HepG2 (cell line): ENCODE results near the gene MTM1. TPM values are rescaled to one million over a fixed set of nuclear protein-coding genes. Genes with fewer than 3 reads are reported as not detected.
A peak's percentile ranks its signal among the peaks of the same experiment; 100 is the strongest.

Source experiments
- ATAC-seq: fragments of 200-7000 bp; cut with Tn5 transposase; 3 replicates; pipeline ENCODE4 v1.9.1; 2020; ENCODE audit warnings: mild to moderate bottlenecking, moderate library complexity
- BruUV-seq: library from RNA; stranded (reverse); fragments of 400-500 nt; replicated peaks from 2 replicates; lab custom pipeline; 2021; lab: Mats Ljungman, UMichigan
- CTCF ChIA-PET: fragments of 300-600 bp; formaldehyde crosslinking; extraction: SDS; loops from one replicate; lab custom pipeline; 2021; ENCODE audit warnings: low total read pairs, inconsistent platforms, low intra/inter-chr PET ratio; lab: Yijun Ruan, JAX
- POLR2A ChIA-PET: fragments of 350-600 bp; sonication (Branson Sonifier 250); formaldehyde crosslinking; loops from one replicate; lab custom pipeline; 2020; ENCODE audit warnings: antibody characterized with exemption, inconsistent platforms; lab: Yijun Ruan, JAX
- DNase-seq: peaks from one replicate; pipeline ENCODE4 v3.0.0-alpha.2; 2015; ENCODE audit warnings: low spot score
- FAIRE-seq: peaks from 3 replicates; lab custom pipeline; 2011; peaks lifted over from hg19 to GRCh38; lab: Jason Lieb, UNC
- H2AFZ ChIP-seq: one replicate; pipeline ENCODE4 v1.6.1; 2011; ENCODE audit warnings: low read length, inconsistent platforms
- H3K27ac ChIP-seq: fragments of 300-600 bp; 3 replicates; pipeline ENCODE4 v1.8.0; 2011; ENCODE audit warnings: mixed run types, mild to moderate bottlenecking, mixed read lengths, low read length, inconsistent platforms; ENCODE audit not compliant: insufficient read depth; ENCODE audit errors: extremely low read length
- H3K27me3 ChIP-seq, 2 experiments: fragments of 200-600 bp in 1 of 2; 2 replicates in 1 of 2; 3 replicates in 1 of 2; pipeline versions ENCODE4 v1.6.0 to v1.8.0; 2011; ENCODE audit warnings: low read length in 2 of 2, mild to moderate bottlenecking in 2 of 2, moderate library complexity in 2 of 2, inconsistent platforms in 1 of 2; ENCODE audit not compliant: insufficient read depth in 2 of 2, control insufficient read depth in 1 of 2
- H3K36me3 ChIP-seq, 2 experiments: fragments of 200-600 bp in 1 of 2; replicated peaks in 1 of 2; 2 replicates in 1 of 2; 3 replicates in 1 of 2; pipeline versions ENCODE4 v1.5.1 to v1.8.0; 2011; ENCODE audit warnings: low read length in 2 of 2, inconsistent platforms in 1 of 2; ENCODE audit not compliant: insufficient read depth in 2 of 2, control insufficient read depth in 1 of 2
- H3K4me1 ChIP-seq: 2 replicates; pipeline ENCODE4 v1.5.1; 2012; ENCODE audit warnings: low read length, inconsistent platforms; ENCODE audit not compliant: insufficient read depth
- H3K4me2 ChIP-seq: 2 replicates; pipeline ENCODE4 v1.6.0; 2011; ENCODE audit warnings: low read depth, low read length, inconsistent platforms
- H3K4me3 ChIP-seq, 3 experiments: fragments of 200-600 bp in 1 of 3; sonication (generic), shearing (Covaris generic) in 1 of 3; replicated peaks in 1 of 3; 2 replicates each; pipeline ENCODE4 v1.5.1; 2011 to 2016; ENCODE audit warnings: low read length in 3 of 3, inconsistent platforms in 2 of 3, low read depth in 2 of 3, mild to moderate bottlenecking in 2 of 3, control low read depth in 1 of 3, mixed read lengths in 1 of 3; ENCODE audit not compliant: insufficient read depth in 1 of 3
- H3K79me2 ChIP-seq: one replicate; pipeline ENCODE4 v1.6.1; 2011; ENCODE audit warnings: low read length, inconsistent platforms; ENCODE audit not compliant: insufficient read depth
- H3K9ac ChIP-seq: 2 replicates; pipeline ENCODE4 v1.6.0; 2011; ENCODE audit warnings: mild to moderate bottlenecking, low read depth, low read length, inconsistent platforms; ENCODE audit not compliant: insufficient read depth
- H3K9me3 ChIP-seq: 2 replicates; pipeline ENCODE4 v1.5.1; 2012; ENCODE audit warnings: mild to moderate bottlenecking, low read length
- H4K20me1 ChIP-seq: 2 replicates; pipeline ENCODE4 v1.6.0; 2011; ENCODE audit warnings: inconsistent platforms, mild to moderate bottlenecking, low read length, moderate library complexity; ENCODE audit not compliant: insufficient read depth
- ARID5B ChIP-seq: IDR thresholded peaks from 2 replicates; pipeline ENCODE4 v1.4.0; 2020; ENCODE audit warnings: mild to moderate bottlenecking, missing genetic modification reagents
- CEBPB ChIP-seq: IDR thresholded peaks from 2 replicates; pipeline ENCODE4 v1.6.1; 2011; ENCODE audit warnings: low read depth, low read length, improper control_type of control experiment, borderline replicate concordance
- DNMT1 ChIP-seq: sonication (generic); formaldehyde crosslinking; IDR thresholded peaks from 2 replicates; pipeline ENCODE4 v1.5.1; 2020; ENCODE audit warnings: mild to moderate bottlenecking, missing genetic modification reagents
- GABPB1 ChIP-seq: IDR thresholded peaks from 2 replicates; pipeline ENCODE4 v1.6.1; 2016; ENCODE audit warnings: mild to moderate bottlenecking, missing genetic modification reagents, moderate library complexity, missing compliant biosample characterization
- MED13 ChIP-seq: sonication (generic); formaldehyde crosslinking; IDR thresholded peaks from 2 replicates; pipeline ENCODE4 v1.5.0; 2020; ENCODE audit warnings: missing genetic modification reagents
- MTERF4 ChIP-seq: sonication (generic); formaldehyde crosslinking; IDR thresholded peaks from 2 replicates; pipeline ENCODE4 v1.8.0; 2023; ENCODE audit warnings: mild to moderate bottlenecking, missing genetic modification reagents
- NCOA5 ChIP-seq: sonication (generic); formaldehyde crosslinking; IDR thresholded peaks from 2 replicates; pipeline ENCODE4 v1.4.0; 2020; ENCODE audit warnings: missing genetic modification reagents
- UBTF ChIP-seq: sonication (generic); formaldehyde crosslinking; IDR thresholded peaks from 2 replicates; pipeline ENCODE4 v1.4.0; 2020; ENCODE audit warnings: mild to moderate bottlenecking, missing genetic modification reagents
- ZNF383 ChIP-seq: sonication (generic); formaldehyde crosslinking; IDR thresholded peaks from 2 replicates; pipeline ENCODE4 v1.4.0; 2020; ENCODE audit warnings: missing genetic modification reagents, mild to moderate bottlenecking, borderline replicate concordance
- ZNF432 ChIP-seq: sonication (generic); formaldehyde crosslinking; IDR thresholded peaks from 2 replicates; pipeline ENCODE4 v1.5.0; 2020; ENCODE audit warnings: missing genetic modification reagents, mild to moderate bottlenecking, borderline replicate concordance
- ZNF543 ChIP-seq: sonication (generic); formaldehyde crosslinking; IDR thresholded peaks from 2 replicates; pipeline ENCODE4 v1.4.0; 2020; ENCODE audit warnings: mild to moderate bottlenecking, missing genetic modification reagents
- ZNF556 ChIP-seq: sonication (generic); formaldehyde crosslinking; IDR thresholded peaks from 2 replicates; pipeline ENCODE4 v1.4.0; 2020; ENCODE audit warnings: mild to moderate bottlenecking, missing genetic modification reagents, borderline replicate concordance
- ZNF567 ChIP-seq: sonication (generic); formaldehyde crosslinking; IDR thresholded peaks from 2 replicates; pipeline ENCODE4 v1.8.1; 2023; ENCODE audit warnings: mild to moderate bottlenecking, missing genetic modification reagents, borderline replicate concordance
- ZNF607 ChIP-seq: sonication (generic); formaldehyde crosslinking; IDR thresholded peaks from 2 replicates; pipeline ENCODE4 v1.5.1; 2020; ENCODE audit warnings: missing genetic modification reagents, mild to moderate bottlenecking, borderline replicate concordance
- WGBS: methylation state at CpG from one replicate; pipeline ENCODE4 v1.1.6; 2017; ENCODE audit warnings: low lambda C conversion rate; 5-methylcytosine and 5-hydroxymethylcytosine counted together
- in situ Hi-C: cut with HindIII; loops from 2 replicates; pipeline ENCODE4 v1.10.0; 2017; ENCODE audit warnings: low pct_unique_long_range_greater_than_20kb; ENCODE audit not compliant: extremely low pct_ligation_motif_present
- intact Hi-C: fragments of 100-400 bp; cut with micrococcal nuclease; formaldehyde crosslinking; loops from one replicate; pipeline ENCODE4 v1.10.0; 2022; ENCODE audit not compliant: unreplicated experiment
- polyA plus RNA-seq, 8 experiments: library from polyadenylated mRNA; depleted of rRNA in 3 of 8; stranded (reverse) in 7 of 8; unstranded in 1 of 8; fragments of >200 nt; fragmentation: Illumina TruSeq in 4 of 8; extraction: Trizol in 4 of 8; gene quantifications; 2 replicates each; pipeline versions ENCODE4 v1.2.1 to v1.2.3, GENCODE V29; 2011 to 2016; ENCODE audit warnings: low read depth in 4 of 8, missing spikeins in 1 of 8, mixed read lengths in 1 of 8; ENCODE audit not compliant: insufficient read depth in 1 of 8
- total RNA-seq, 5 experiments: library from RNA; depleted of rRNA; stranded (reverse); fragments of >200 nt; fragmentation: Illumina TruSeq; extraction: Trizol; gene quantifications; 2 replicates each; pipeline ENCODE4 v1.2.3, GENCODE V29; 2016; ENCODE audit warnings: low read depth in 1 of 5

MTM1 gene
- total and polyA plus RNA-seq, 2 of the 13 experiments (the other 11 are each of a cell fraction or from before 2014, with no cell fraction given): 12.0 to 15.2 TPM

GRCh38 chrX:150696331-150696730 lies 127.9 kb downstream of the MTM1 start:
- in situ Hi-C loops: loop anchor here (25.0 kb wide), 1 partner anchor 734 kb away; no protein-coding TSS in a partner anchor
- no peaks in the 10 kb centered on the region for H3K79me2 ChIP-seq
- FAIRE-seq: peak; percentile 32

More at GRCh38 chrX:150696331-150696730, 127.9 kb downstream of the MTM1 start:
- Histone ChIP-seq H3K27me3 (no peaks in the 10 kb centered on the region), H3K27ac (no peak overlapping the region), H3K4me1 (peaks cover 19% of the 10 kb centered on the region), H3K9me3 (no peaks in the 10 kb centered on the region), H3K9ac (no peak overlapping the region), H3K4me2 (no peak overlapping the region), H3K36me3 (peaks cover 0 to 3% of the 10 kb centered on the region in 2 experiments; a peak in 1 of 5 replicates), H3K4me3 (no peak overlapping the region), H2AFZ (no peak overlapping the region), H4K20me1 (no peaks in the 10 kb centered on the region)
- ATAC-seq (no peak), DNase-seq (no peak)
- no TSS peak for BruUV-seq
- intact Hi-C loops: no loop called here
- POLR2A ChIA-PET: no interaction called here
- CTCF ChIA-PET: no interaction called here
- TF ChIP-seq ZNF543 (CRISPR knock-in tag) (no peak), ZNF383 (CRISPR knock-in tag) (no peak), ARID5B (CRISPR knock-in tag) (no peak), DNMT1 (CRISPR knock-in tag) (no peak), ZNF567 (CRISPR knock-in tag) (no peak), UBTF (CRISPR knock-in tag) (no peak), ZNF556 (CRISPR knock-in tag) (no peak), CEBPB (no peak), NCOA5 (CRISPR knock-in tag) (no peak), ZNF607 (CRISPR knock-in tag) (no peak), GABPB1 (no peak), MTERF4 (no peak), ZNF432 (CRISPR knock-in tag) (no peak), MED13 (no peak)
- WGBS: 88% methylated on average over 1 of the region's 1 CpG
